HG02885 (cell line): ENCODE results near the gene ERG.

Experiments
- ATAC-seq: cut with Tn5 transposase; IDR thresholded peaks from one replicate; pipeline ENCODE4 v1.9.1; 2021; ENCODE audit warnings: mild to moderate bottlenecking; ENCODE audit not compliant: unreplicated experiment, poor library complexity

The ERG gene

DNA sequence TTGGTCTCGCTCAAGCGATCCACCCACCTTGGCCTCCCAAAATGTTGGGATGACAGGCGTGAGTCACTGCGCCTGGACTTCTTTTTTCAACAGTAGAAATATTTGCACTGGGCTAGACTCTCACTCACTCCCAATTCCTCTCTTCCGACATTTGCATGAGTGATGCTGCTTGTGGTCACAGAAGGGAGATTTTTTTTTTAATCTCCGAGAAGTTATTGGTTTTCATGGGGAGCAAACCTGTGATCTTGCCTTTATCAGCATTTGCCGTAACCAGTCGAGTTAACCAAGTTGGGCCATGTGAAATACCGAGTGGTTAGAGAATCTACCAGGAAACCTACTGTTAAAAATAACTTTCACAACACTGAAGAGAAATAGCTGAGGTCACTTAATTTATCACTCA is 21.1 kb downstream of the ERG start:
- no peak for ATAC-seq

DNA sequence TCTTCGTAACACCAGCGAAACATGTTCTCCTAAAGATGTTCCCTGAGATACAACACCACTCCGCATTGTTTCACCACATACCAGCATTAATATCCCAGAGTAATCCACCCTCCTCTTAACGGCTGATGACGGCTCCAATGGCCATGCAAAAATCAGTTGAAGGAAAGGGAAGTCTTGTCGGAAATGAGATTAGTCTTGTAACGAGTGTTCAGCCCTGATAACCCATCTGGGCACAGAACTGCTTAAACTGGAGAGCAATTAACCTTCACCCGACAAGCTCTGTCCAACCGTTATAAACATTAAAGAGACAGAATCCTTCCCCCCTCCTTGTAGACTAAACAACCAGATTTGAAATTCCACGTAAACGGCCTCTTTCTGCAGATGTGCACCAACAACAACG is 21.9 kb downstream of the ERG start:
- ATAC-seq: no peak

DNA sequence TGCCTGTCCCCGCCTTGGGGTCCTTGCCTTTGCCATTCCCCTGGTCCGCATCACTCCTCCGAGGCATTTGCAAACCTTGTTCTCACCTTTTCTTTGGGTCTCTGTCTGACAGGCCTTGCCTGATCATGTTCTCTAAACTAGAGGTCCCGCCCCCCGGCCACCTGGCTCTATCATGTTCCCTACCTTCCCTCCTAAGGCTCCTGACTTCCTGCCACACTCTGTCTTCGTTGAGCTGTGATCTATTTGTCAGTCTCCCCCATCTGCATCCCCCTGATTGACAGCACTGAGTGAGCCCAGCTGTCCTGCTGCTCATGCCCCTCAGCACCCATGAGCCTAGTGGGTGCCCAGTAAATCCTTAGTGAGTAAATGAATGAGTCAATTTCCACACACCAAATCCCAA is 22.8 kb downstream of the ERG start:
- no peak for ATAC-seq

DNA sequence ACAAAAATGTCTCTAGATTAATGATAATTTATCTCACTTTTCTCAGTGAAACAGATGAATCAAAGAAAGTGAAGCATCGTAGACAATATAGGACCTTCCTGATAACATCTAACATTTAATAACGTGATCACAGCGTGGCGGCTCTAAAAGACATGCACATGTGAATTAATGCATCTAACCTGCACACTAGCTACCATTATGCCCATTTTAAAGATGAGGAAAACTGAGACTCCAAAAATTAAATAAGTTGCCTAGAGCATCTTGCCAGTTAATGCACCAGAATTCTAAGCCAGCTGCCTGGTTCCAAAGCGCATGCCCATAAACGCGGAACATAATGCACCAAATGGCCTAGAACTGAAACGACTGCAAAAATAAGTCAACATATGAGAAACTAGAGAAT is 23.5 kb downstream of the ERG start:
- ATAC-seq: no peak

DNA sequence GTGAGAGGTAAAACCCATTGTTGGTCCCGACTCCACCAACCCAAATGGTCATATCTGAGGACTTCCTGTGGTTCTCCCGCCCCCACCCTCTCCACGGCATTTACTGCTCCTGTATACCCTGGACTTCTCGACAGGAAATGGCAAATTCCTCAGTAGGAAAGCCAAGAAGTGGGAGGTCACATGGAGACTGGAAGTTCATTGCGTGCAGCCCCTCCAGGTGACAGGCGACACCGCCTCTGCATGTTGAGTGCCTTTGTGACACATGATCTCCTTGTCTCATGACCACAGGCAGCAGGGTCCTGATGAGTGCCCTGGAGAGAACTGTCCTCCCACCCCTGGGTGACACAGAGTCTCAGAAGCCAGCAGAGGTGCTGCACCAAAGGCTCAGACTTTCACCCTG is 24.2 kb downstream of the ERG start:
- ATAC-seq: no peak

DNA sequence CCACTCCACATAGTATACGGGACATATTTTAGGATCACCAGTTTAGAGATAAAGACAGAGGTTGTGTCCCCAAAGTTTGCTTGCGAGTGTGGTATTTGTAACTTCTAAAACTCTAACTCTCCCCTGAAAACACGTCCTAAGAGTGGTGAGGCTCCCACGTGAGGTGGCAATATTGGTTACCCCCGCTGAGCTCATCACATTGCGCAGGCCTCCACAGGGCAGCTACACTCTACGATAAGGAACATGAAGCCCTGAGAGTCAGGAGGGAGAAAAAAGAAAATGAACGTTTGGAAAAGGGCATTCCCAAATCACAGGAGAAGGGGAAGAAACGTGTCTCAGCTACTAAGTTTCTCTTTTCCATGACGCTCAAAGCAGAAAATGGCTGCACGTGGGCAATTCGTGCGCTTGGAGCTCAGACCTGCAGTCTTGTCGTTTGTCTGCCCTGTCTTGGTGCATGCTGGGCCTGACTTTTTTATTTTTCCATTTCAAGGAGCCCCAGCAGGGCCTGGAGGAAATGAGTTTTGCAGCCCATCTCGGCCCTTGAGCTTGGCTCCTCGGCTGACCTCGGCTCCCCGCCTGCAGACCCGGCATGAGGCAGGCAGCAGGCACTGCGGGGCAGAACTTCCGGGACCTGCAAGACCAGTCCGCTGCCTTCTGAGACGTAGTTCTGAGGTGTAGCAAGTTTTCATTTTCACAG is 25.7 kb downstream of the ERG start:
- ATAC-seq: no peak

DNA sequence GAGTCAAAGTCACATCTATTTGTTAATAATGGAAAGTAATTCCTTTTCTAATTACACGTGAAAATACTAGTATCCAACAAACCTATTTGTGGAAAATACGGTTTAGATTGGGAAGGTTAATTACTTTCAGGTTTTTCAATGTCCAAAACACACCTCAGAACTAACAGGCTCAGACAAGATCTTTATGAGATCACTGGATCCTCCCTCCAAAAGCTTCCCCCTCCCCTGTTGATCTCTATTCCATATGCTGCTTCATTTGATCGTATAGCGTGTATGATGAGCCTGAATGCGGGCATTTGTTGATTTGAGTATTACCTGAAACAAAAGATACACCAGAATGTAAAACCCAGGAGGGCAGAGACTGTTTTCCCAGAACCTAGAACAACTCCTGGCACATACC is 26.5 kb downstream of the ERG start:
- no peak for ATAC-seq

DNA sequence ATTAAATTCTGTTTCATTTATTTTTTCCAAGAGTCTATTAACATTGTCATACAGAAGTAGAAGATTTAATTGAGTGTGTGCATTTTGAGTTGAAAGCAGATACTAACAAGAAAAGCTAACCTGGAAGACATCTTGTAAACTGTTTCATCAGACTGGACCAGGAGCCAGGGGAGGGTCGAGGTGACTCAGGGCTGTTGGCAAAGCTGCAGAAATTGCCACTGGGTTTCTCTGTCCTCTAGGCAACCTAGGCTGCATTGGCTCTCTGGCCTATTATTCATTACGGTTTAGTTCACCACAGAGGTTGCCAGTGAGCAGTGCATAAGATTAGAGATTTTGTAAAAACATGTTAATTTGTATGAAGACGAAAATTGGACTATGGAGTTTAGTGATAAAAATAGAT is 27.5 kb downstream of the ERG start:
- ATAC-seq: no peak

DNA sequence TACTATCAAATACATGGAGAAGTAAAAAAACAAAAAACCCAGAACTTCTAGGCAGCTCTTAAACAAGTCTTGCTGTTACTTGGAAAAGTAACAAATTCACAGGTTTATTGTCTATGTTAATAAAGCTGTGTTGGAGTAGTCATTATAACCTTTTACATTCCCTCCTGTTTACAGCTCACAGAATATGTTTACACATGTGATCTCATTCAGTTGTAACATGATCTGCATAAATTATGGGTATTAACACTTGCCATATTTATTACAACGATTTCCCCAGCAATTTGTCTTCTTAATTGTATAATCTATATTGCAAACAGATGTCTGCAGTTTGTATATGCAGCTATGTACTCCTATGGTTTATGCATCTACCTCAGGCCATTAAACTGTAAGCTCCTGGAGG is 28.6 kb downstream of the ERG start:
- no peak for ATAC-seq

DNA sequence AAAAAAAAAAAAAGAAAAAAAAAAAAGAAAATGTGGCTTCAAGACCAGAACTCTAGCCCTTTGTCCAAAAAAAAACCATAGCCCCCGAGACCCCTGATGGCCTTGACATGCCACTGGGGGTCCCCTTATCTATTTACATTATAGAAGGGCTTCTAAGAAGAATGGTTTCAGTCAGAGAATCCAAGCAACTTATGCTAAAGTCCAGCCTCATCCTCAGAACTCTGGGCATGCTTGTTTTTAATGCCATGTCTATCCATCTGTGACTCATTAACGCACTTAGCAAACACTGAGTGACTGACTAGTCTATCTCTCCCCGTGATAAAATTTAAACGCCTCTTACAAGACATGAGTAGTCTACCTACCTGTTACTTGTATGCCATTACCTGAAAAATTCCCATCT is 29.3 kb downstream of the ERG start:
- ATAC-seq: no peak

DNA sequence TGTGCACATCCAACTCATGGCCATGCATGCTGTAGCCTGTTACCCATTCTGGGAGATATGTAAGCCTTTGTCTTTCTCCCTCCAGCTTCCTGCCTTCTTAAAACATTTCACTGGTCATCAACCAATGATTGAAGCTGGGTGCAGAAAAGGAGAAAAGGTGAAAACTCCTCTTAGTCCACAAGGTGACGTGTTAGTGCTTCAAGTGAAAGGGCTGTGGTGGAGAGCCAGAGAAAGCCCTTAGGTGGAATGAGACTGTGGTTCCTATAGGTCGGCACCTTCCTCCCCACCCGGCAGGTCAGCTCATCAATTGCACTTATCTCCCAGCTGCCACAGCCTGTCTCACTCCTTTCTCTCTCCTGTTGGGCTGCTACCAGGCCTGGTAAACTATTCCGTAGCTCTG is 30.4 kb downstream of the ERG start:
- ATAC-seq: no peak

DNA sequence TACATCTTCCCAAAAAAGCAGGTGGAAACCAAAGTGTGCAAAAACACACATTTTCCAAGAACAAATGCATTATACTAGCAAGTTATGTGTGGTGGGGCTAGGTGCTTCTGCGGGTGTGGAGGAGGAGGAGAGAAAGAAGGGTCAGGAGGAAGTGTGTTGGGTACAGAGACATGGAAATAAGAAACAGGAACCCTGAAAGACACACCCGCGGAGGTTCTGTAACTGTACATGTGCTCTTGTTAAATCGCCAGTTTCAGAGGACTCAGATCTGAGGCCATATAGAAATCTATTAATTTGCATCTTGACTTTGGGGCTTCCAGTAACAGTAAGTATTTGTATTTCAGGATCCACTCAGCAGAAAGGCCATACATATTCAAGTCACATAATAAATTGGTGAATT is 30.9 kb downstream of the ERG start:
- ATAC-seq: no peak

DNA sequence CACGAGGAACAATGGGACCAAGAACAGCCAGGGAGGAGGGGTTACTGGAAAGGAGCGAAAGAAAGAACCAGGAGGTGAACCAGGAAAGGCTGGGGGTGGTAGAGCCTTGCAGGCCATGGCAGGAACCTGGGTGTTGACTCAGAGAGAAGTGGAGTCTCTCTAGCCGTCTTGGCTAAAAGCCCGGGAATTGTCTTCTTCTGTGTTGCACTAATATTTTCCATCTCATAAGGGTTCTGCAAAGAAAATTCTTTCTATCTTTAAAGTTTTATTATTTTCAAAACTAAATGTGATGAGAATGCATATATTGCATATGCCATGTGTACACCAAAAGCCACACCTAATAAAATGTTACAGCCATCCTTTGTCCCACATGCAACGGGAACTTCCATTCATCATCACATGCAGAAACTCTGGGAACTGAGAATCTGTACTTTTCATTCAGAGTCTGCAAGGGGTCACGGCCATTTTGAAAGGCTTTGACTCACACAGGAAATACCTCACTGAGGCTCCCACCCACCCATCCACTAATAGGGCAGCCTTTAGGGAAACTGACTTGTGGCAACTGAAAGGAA is 38.0 kb downstream of the ERG start:
- ATAC-seq: no peak

DNA sequence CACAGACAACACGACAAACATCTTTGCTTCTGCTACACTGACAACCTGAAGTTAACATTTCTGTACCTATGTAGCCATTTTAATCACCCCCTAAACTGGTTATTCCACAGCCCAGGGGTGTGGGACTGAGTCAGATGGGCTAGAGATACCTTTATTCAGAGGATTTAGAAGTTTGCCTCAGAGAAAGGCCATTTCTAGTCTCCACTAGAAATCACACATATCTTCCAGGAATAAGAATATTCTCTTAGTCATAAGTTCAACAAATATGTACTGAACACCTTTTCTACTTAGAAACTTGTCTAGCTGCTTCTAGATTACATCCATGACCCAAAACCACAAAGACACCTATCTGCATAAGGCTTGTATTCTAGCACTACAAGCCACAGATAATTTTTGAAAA is 38.8 kb downstream of the ERG start:
- ATAC-seq: no peak

DNA sequence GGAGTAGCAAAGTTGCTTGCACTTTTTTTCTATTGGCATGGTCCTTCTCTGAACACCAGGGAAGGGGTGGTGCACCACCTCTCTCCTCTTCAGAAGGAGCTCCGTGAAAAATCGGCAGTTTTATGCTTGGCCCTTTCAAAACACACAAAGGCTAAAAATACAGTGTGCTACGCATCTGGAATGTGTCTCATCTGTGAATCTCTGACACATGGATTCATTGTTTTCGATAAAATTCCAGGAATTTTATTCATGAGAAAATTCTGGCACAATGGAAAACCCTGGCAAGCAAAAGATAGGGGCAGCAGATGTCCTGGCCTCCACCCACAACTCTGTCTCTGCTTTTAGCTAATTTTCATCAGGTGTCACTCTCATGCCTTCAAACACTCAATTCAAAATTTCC is 42.9 kb downstream of the ERG start:
- no peak for ATAC-seq

DNA sequence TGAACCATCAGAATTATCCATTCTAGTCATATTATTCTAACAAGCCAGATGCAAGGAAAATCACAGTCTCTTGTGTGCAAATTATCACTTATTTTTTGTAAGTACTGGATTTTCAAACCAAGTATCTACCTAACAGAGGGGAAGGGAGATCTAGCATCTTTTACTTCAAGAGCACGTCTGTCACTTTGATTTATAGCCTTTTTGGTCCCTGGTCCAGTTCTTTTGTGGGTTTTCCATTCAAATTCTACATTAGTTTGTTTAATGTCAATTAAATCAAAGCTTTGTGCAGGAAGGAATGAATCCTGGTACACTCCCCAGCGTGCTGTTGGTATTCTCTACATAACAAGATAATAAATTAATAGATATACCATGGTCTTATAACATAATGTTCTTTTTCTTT is 43.6 kb downstream of the ERG start:
- ATAC-seq: no peak

DNA sequence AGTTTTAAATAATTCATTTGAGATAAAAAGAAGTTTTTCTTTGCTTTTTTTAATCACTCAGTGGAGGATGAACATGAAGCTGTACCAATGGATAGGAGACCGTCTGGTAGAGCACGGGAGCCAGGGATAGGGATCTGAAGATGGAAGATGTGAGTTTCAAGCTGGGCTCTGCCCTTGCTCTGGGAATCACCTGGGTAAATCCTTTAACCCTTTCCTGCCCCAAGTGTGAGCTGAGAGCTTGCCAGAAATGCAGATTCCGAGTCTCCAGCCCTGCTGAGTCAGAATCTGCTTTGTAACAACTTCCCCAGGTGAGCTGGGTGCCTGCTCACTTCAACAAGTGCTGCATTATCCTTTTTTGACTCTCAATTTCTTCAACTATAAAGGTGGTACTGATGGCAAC is 44.1 kb downstream of the ERG start:
- ATAC-seq: no peak

DNA sequence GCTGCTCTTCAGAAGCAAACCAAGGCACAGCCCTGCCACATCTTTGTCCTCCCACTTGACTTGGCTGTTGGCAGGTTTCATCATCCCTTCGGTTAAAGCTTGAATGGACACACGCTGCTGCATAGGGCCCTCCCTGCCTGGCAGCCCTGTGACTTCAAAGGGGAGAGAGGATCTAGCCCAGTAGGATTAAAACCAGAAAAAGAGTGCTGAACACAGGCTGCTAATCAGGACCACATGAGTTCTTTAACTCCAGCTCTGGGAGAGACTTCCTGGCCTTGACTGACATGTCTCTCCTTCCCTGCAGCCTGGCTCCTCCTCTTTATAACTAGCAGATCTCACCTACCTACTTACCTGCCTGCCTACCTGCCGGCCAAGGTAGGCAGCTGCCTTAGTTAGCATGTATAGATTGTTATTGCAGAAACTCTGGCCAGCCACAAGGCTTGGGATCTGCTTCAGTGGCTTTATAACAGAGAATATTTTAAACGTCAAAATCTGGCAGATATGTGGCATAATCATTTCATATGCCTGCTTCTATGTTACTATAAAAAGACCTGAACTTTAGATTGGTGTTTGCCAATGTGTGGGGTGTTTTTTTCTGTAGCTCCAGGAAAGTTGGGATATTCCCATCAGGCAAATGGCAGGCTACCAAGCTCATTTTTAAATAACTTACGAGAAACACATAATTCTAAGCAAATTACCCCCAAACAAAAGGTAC is 49.4 kb downstream of the ERG start:
- no peak for ATAC-seq

DNA sequence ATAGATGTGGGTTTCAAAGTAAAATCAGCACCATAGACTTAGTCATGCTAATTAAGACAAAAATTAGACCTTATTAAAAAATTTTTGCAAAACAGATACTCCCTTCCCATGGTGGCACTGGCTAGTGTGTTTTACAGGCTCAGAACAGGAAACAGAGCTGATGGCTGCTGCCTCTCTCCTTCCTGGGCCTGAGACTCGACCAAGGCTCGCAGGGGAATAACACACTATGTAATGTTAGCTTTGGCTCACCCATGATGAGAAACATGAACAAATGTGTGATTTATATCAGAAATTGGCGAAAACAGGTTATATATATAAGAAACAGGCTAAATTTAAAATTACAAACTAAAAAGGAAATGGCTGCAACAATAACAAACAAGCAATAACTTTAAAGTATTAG is 50.7 kb downstream of the ERG start:
- ATAC-seq: no peak

DNA sequence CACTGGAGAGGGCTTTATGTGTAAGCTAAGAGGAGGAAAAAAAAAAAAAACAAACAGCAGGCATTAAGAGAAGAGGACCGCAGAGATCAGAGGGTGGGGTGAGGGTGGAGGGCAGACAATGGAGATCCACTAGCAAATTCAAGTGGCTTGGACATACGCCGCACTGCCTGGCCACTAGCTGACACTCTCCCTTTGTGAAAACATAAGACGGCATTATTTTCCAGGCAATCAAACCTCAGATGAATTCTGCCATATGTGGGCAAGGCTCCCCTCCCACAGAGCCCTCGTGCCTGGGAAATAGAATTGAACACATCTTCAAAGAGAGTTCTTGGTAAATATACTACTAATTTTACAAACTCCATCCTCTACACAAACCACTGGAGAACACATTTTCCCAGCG is 53.6 kb downstream of the ERG start:
- ATAC-seq: no peak

DNA sequence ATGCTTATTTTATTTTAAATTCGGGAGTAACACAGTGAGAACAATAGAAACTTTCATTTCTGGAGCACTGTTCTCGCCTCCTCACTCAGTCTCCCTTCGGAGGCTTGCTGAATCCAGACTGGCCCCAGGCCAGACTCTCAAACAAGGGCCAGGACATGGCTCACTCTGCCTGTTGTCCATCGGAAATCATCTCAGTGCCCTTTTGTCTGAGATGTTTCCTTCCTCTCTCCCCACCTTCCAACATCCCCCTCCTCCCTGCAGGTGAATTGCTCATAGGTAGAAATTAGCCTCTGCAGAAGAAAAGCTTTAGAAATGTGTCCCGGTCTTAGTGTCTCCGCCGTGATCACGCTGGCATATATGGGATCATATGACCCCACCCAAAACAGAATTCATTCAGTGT is 55.2 kb downstream of the ERG start:
- no peak for ATAC-seq

DNA sequence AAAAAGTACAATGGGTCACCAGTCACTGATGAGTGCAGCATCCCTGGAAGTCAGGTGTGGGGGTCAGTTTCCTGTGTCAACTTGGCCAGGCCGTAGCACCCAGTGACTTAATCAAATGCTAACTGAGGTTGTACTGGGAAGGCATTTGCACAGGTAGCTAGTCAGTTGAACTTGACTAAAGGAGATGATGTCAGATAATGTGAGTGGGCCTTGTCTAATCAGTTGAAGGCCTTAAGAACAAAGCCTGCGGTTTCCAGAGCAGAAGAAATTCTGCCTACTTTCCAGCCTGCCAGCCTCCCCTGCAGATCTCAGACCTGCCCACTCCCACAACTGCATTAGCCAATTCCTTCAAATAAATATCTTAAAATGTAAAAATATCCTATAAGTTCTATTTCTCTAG is 57.1 kb downstream of the ERG start:
- ATAC-seq: no peak
